ENCODE results near the gene FAM180B. TPM values are rescaled to one million over a fixed set of nuclear protein-coding genes. Genes with fewer than 3 reads are reported as not detected.
A peak's percentile ranks its signal among the peaks of the same experiment; 100 is the strongest.

The FAM180B gene
- total and polyA plus RNA-seq, 2 of the 8 experiments (the other 6 are each of a cell fraction or from before 2014, with no cell fraction given) = 0.09 TPM; not detected in 1

- Histone ChIP-seq H3K79me2 (ENCODE audit: control insufficient read depth in 1 of 2, insufficient read depth in 2 of 2, low read length in 2 of 2) (peaks cover 37 to 49% of the 10 kb centered on the region in 2 experiments), H3K9me3 (ENCODE audit: insufficient read depth in 2 of 2, low read depth in 1 of 2, low read length in 1 of 2) (no peaks in the 10 kb centered on the region), H3K23me2 (ENCODE audit: low read depth, low read length) (peaks cover 3% of the 10 kb centered on the region; the same call in 1 of the 2 replicates), H2AFZ (ENCODE audit: low read length) (peak within 1 kb of the TSS; percentile 99), H4K8ac (ENCODE audit: extremely low read depth, insufficient read depth, low read length) (peak within 1 kb of the TSS; percentile 97; the same call in 1 of the 2 replicates), H2BK12ac (ENCODE audit: low read depth, low read length) (peak within 1 kb of the TSS; percentile 80), H2AK5ac (ENCODE audit: low read depth, low read length) (peak within 1 kb of the TSS; percentile 96), H3K23ac (ENCODE audit: insufficient read length) (no peak within 1 kb of the TSS), H2BK20ac (ENCODE audit: low read length) (no peak within 1 kb of the TSS), H3K4me1 (replicated peaks in 1 of 4; ENCODE audit: control insufficient read depth in 3 of 4, insufficient read depth in 4 of 4, low read length in 3 of 4) (peaks cover 0 to 2% (median 0%) of the 10 kb centered on the region in 4 experiments; a peak in 1 of 7 replicates), H2BK15ac (ENCODE audit: low read length) (peak within 1 kb of the TSS; percentile 81; the same call in 1 of the 2 replicates), H3K4me2 (ENCODE audit: insufficient read depth in 1 of 2, low read depth in 2 of 2, low read length in 2 of 2) (peak within 1 kb of the TSS; percentile 73 to 98), H3K4me3 (ENCODE audit: extremely low read depth in 1 of 4, insufficient read depth in 2 of 4, low read depth in 3 of 4, low read length in 4 of 4) (peak within 1 kb of the TSS; percentile 68 to 96 (median 86)), H4K20me1 (replicated peaks in 1 of 2; ENCODE audit: control insufficient read depth in 1 of 2, insufficient read depth in 2 of 2, low read length in 2 of 2) (peaks cover 12 to 19% of the 10 kb centered on the region in 2 experiments), H3K27me3 (replicated peaks in 1 of 4; ENCODE audit: control insufficient read depth in 3 of 4, extremely low read depth in 1 of 4, insufficient read depth in 3 of 4, low read length in 3 of 4) (no peaks in the 10 kb centered on the region), H2BK5ac (ENCODE audit: low read depth, low read length) (peak within 1 kb of the TSS; percentile 96), H3K4ac (replicated peaks; ENCODE audit: insufficient read length, low read depth, low read length) (peak within 1 kb of the TSS; percentile 92), H3K79me1 (ENCODE audit: low read depth, low read length) (no peaks in the 10 kb centered on the region), H2BK120ac (replicated peaks; ENCODE audit: low read depth, low read length) (peak within 1 kb of the TSS; percentile 86), H3K9ac (replicated peaks in 1 of 4; ENCODE audit: extremely low read depth in 1 of 4, low read depth in 3 of 4, low read length in 3 of 4) (peak within 1 kb of the TSS; percentile 79 to 91 (median 86)), H3K18ac (ENCODE audit: extremely low read depth, low read length) (peak within 1 kb of the TSS; percentile 82), H3K36me3 (ENCODE audit: control insufficient read depth in 2 of 4, insufficient read depth in 4 of 4, low read length in 3 of 4) (peaks cover 0 to 6% (median 0%) of the 10 kb centered on the region in 4 experiments; a peak in 1 of 8 replicates), H4K91ac (replicated peaks; ENCODE audit: insufficient read length, low read length) (peak within 1 kb of the TSS; percentile 69), H3K14ac (ENCODE audit: insufficient read length) (peak within 1 kb of the TSS; percentile 0), H4K5ac (ENCODE audit: insufficient read length, low read depth, low read length) (peak within 1 kb of the TSS; percentile 91), H3K27ac (ENCODE audit: low read depth, low read length) (peak within 1 kb of the TSS; percentile 84), H3K56ac (replicated peaks; ENCODE audit: insufficient read length, low read depth, low read length) (peak within 1 kb of the TSS; percentile 89)
- POLR2A ChIA-PET (ENCODE audit: partially characterized antibody) = interaction anchor here (0.6 to 5.0 kb wide), 22 partner anchors 8 to 98 kb away, joined by 3 to 65 read pairs (median 5); partner anchors contain the start of genes KBTBD4, NDUFS3 and PTPMT1
- DNase-seq (ENCODE audit: low read depth in 1 of 2, low spot score in 2 of 2) (peak; percentile 80 to 91), FAIRE-seq (no peak)
- CTCF ChIA-PET (ENCODE audit: partially characterized antibody) = interaction anchor here (0.6 to 2.3 kb wide), 15 partner anchors 9 to 140 kb away, joined by 3 to 25 read pairs (median 4); partner anchors contain the start of genes KBTBD4 and NDUFS3
- WGBS, 2 experiments (ENCODE audit: extremely low coverage in 1 of 2, insufficient coverage in 1 of 2, insufficient read length in 1 of 2, insufficient replicate concordance in 2 of 2, low coverage in 1 of 2, low lambda C conversion rate in 2 of 2, missing lambda C conversion rate in 1 of 2) = 2% methylated on average over 32 of the region's 89 CpGs; no CpG with 5 or more reads in 1 of the 2 experiments
- TF ChIP-seq RAD21 (IDR thresholded peaks at IDR 0.05 in 1 of 2, conservative IDR thresholded peaks at IDR 0.05 in 1 of 2; ENCODE audit: low read depth in 2 of 2, low read length in 2 of 2) (peak; percentile 35 to 53; a peak in 3 of 4 replicates), EP300 (IDR thresholded peaks at IDR 0.05; ENCODE audit: borderline replicate concordance in 1 of 2, low read depth in 2 of 2, low read length in 2 of 2) (peak in 1 of 2 experiments; percentile 38; a peak in 1 of 3 replicates), HDAC6 (IDR thresholded peaks at IDR 0.05; ENCODE audit: low read depth, low read length) (no peak), HDAC2 (IDR thresholded peaks at IDR 0.05; ENCODE audit: borderline replicate concordance in 1 of 2, low read depth in 2 of 2, low read length in 2 of 2) (0 out of 4 replicates have a peak, but pooled peaks of 1 of the 2 experiments have one; percentile 24), TAF1 (IDR thresholded peaks at IDR 0.05; ENCODE audit: low read depth, low read length) (peak; percentile 75), CHD2 (IDR thresholded peaks at IDR 0.05; ENCODE audit: low read length) (peak; percentile 12; the same call in 1 of the 2 replicates)
- TF ChIP-seq, protein P1, sequence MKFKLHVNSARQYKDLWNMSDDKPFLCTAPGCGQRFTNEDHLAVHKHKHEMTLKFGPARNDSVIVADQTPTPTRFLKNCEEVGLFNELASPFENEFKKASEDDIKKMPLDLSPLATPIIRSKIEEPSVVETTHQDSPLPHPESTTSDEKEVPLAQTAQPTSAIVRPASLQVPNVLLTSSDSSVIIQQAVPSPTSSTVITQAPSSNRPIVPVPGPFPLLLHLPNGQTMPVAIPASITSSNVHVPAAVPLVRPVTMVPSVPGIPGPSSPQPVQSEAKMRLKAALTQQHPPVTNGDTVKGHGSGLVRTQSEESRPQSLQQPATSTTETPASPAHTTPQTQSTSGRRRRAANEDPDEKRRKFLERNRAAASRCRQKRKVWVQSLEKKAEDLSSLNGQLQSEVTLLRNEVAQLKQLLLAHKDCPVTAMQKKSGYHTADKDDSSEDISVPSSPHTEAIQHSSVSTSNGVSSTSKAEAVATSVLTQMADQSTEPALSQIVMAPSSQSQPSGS (IDR thresholded peaks at IDR 0.05; ENCODE audit: low read length) = no peak
Measured at GRCh38 chr11:47552566-47553405, 33.7 kb upstream of the FAM180B start, which contains the start of gene CELF1. Gene CELF1, minus strand, starts transcription at chr11:47553132. Its CDS starts 53,609 bp downstream, at chr11:47499523.
